ENCODE results near the gene OR2AE1. TPM values are rescaled to one million over a fixed set of nuclear protein-coding genes. Genes with fewer than 3 reads are reported as not detected.
A peak's percentile ranks its signal among the peaks of the same experiment; 100 is the strongest.

Gene OR2AE1
- total and polyA plus RNA-seq, 2 of the 13 experiments (the other 11 are each of a cell fraction or from before 2014, with no cell fraction given) = not detected

GRCh38 chr7:99827040-99827778, 49.6 kb downstream of the OR2AE1 start (continued):
- 0 out of 2 replicates have a peak, but pooled peaks have one; percentile 41 for TF ChIP-seq MEIS1 (CRISPR knock-in tag; IDR thresholded peaks at IDR 0.05; ENCODE audit: borderline replicate concordance)
- TF ChIP-seq SOX6 (IDR thresholded peaks at IDR 0.05) = no peak
- peak; percentile 93 for TF ChIP-seq SOX6 (CRISPR knock-in tag; IDR thresholded peaks at IDR 0.05)
- TF ChIP-seq MAZ (IDR thresholded peaks at IDR 0.05; ENCODE audit: borderline replicate concordance, low read depth, low read length) = no peak
- TF ChIP-seq MAZ (CRISPR knock-in tag; IDR thresholded peaks at IDR 0.05; ENCODE audit: low read depth) = no peak
- no peak for TF ChIP-seq PHF21A (CRISPR knock-in tag; IDR thresholded peaks at IDR 0.05)
- TF ChIP-seq, protein P1, sequence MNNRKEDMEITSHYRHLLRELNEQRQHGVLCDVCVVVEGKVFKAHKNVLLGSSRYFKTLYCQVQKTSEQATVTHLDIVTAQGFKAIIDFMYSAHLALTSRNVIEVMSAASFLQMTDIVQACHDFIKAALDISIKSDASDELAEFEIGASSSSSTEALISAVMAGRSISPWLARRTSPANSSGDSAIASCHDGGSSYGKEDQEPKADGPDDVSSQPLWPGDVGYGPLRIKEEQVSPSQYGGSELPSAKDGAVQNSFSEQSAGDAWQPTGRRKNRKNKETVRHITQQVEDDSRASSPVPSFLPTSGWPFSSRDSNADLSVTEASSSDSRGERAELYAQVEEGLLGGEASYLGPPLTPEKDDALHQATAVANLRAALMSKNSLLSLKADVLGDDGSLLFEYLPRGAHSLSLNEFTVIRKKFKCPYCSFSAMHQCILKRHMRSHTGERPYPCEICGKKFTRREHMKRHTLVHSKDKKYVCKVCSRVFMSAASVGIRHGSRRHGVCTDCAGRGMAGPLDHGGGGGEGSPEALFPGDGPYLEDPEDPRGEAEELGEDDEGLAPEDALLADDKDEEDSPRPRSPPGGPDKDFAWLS (CRISPR knock-in tag; IDR thresholded peaks at IDR 0.05; ENCODE audit: borderline replicate concordance) = no peak
- TF ChIP-seq DPF2 (CRISPR knock-in tag; IDR thresholded peaks at IDR 0.05; ENCODE audit: borderline replicate concordance, low read depth) = peak; percentile 61; the same call in 1 of the 2 replicates
- peak; percentile 81 for TF ChIP-seq PITX1 (CRISPR knock-in tag; IDR thresholded peaks at IDR 0.05)
- TF ChIP-seq RARG (CRISPR knock-in tag; IDR thresholded peaks at IDR 0.05; ENCODE audit: low read depth) = no peak
- peak; percentile 79 for TF ChIP-seq TBL1XR1 (IDR thresholded peaks at IDR 0.05; ENCODE audit: borderline replicate concordance, low read length, partially characterized antibody)
- TF ChIP-seq HNF4A (CRISPR knock-in tag; IDR thresholded peaks at IDR 0.05) = peak; percentile 77
- TF ChIP-seq ZNF407 (CRISPR knock-in tag; IDR thresholded peaks at IDR 0.05; ENCODE audit: not compliant biosample characterization) = no peak
- peak; percentile 93; the same call in 1 of the 2 replicates for TF ChIP-seq FOXK1 (CRISPR knock-in tag; IDR thresholded peaks at IDR 0.05; ENCODE audit: borderline replicate concordance, low read depth)
- no peak for TF ChIP-seq ZSCAN25 (CRISPR knock-in tag; IDR thresholded peaks at IDR 0.05)
- TF ChIP-seq GLI4 (CRISPR knock-in tag; IDR thresholded peaks at IDR 0.05; ENCODE audit: borderline replicate concordance) = no peak; the same call in 1 of the 2 replicates
- no peak for TF ChIP-seq TBP (CRISPR knock-in tag; IDR thresholded peaks at IDR 0.05)
